Endothelial cell of umbilical vein (primary cell): ENCODE results near the gene HYLS1. TPM values are rescaled to one million over a fixed set of nuclear protein-coding genes. Genes with fewer than 3 reads are reported as not detected.
"Not testable (repeated sequence)": the region's sequence is repeated elsewhere in the genome, so short reads cannot be mapped to it uniquely, and the experiment has no call there.

Experiments
- BruUV-seq: library from RNA; stranded (reverse); fragments of 400-500 nt; replicated peaks from 2 replicates; lab custom pipeline; 2021; lab: Mats Ljungman, UMichigan
- CTCF ChIA-PET: fragments of 300-600, 350-600 bp; sonication (Branson Sonifier 250); formaldehyde crosslinking; loops from one replicate; lab custom pipeline; 2021; ENCODE audit warnings: antibody characterized with exemption, inconsistent platforms; lab: Charles Lee
- POLR2A ChIA-PET: fragments of 300-600, 350-600 bp; sonication (Branson Sonifier 250); formaldehyde crosslinking; loops from one replicate; lab custom pipeline; 2021; ENCODE audit warnings: antibody characterized with exemption, inconsistent platforms; lab: Charles Lee
- DNase-seq: peaks from one replicate; pipeline ENCODE4 v3.0.0-alpha.2; 2011; ENCODE audit warnings: low read depth, low spot score
- FAIRE-seq: peaks from 2 replicates; lab custom pipeline; 2011; peaks lifted over from hg19 to GRCh38; lab: Jason Lieb, UNC
- H2AFZ ChIP-seq: 2 replicates; pipeline ENCODE4 v1.6.0; 2012; ENCODE audit warnings: low read depth, low read length, control low read depth, inconsistent platforms
- H3K27ac ChIP-seq: 2 replicates; pipeline ENCODE4 v1.5.1; 2011; ENCODE audit warnings: low read depth, mild to moderate bottlenecking, control low read depth, low read length, moderate library complexity; ENCODE audit not compliant: insufficient read depth
- H3K27me3 ChIP-seq, 2 experiments: 2 replicates each; pipeline versions ENCODE4 v1.6.0 to v1.6.1; 2011; ENCODE audit warnings: low read length in 2 of 2, mixed read lengths in 1 of 2; ENCODE audit not compliant: control insufficient read depth in 2 of 2, insufficient read depth in 2 of 2
- H3K36me3 ChIP-seq, 2 experiments: 2 replicates in 1 of 2; 3 replicates in 1 of 2; pipeline ENCODE4 v1.5.1; 2011; ENCODE audit warnings: low read length in 2 of 2, mild to moderate bottlenecking in 1 of 2, moderate library complexity in 1 of 2; ENCODE audit not compliant: control insufficient read depth in 2 of 2, insufficient read depth in 2 of 2; ENCODE audit errors: extremely low read depth in 1 of 2
- H3K4me1 ChIP-seq: 3 replicates; pipeline ENCODE4 v1.5.1; 2011; ENCODE audit warnings: mild to moderate bottlenecking, low read length; ENCODE audit not compliant: control insufficient read depth, insufficient read depth; ENCODE audit errors: extremely low read depth
- H3K4me2 ChIP-seq: 2 replicates; pipeline ENCODE4 v1.6.1; 2011; ENCODE audit warnings: low read length, control low read depth, mixed read lengths; ENCODE audit not compliant: insufficient read depth
- H3K4me3 ChIP-seq, 3 experiments: fragments of 200-600 bp in 1 of 3; sonication (generic), shearing (Covaris generic) in 1 of 3; replicated peaks in 1 of 3; 2 replicates each; pipeline ENCODE4 v1.5.1; 2011 to 2016; ENCODE audit warnings: control low read depth in 3 of 3, low read length in 3 of 3, mild to moderate bottlenecking in 2 of 3, inconsistent platforms in 1 of 3, low read depth in 1 of 3, moderate library complexity in 1 of 3; ENCODE audit not compliant: insufficient read depth in 1 of 3
- H3K79me2 ChIP-seq: 2 replicates; pipeline ENCODE4 v1.6.0; 2012; ENCODE audit warnings: low read length, inconsistent platforms; ENCODE audit not compliant: control insufficient read depth, insufficient read depth
- H3K9ac ChIP-seq: replicated peaks from 2 replicates; pipeline ENCODE3; 2011; ENCODE audit warnings: low read length, control low read depth; ENCODE audit not compliant: insufficient read depth; ENCODE audit errors: extremely low read depth
- H3K9me1 ChIP-seq: replicated peaks from 3 replicates; pipeline ENCODE4 v1.6.0; 2011; ENCODE audit warnings: mild to moderate bottlenecking, low read length; ENCODE audit not compliant: control insufficient read depth, insufficient read depth; ENCODE audit errors: extremely low read depth
- H3K9me3 ChIP-seq: replicated peaks from 2 replicates; pipeline ENCODE4 v1.5.1; 2012; ENCODE audit warnings: low read length, inconsistent platforms; ENCODE audit not compliant: control insufficient read depth, insufficient read depth
- H4K20me1 ChIP-seq: replicated peaks from 2 replicates; pipeline ENCODE3; 2011; ENCODE audit warnings: mild to moderate bottlenecking, low read length; ENCODE audit not compliant: control insufficient read depth, insufficient read depth; ENCODE audit errors: extremely low read depth
- CTCF ChIP-seq, 2 donors: IDR thresholded peaks; 1 replicate in 1 of 2; 2 replicates in 1 of 2; pipeline ENCODE4 v1.5.1; 2011; ENCODE audit warnings: low read length in 2 of 2, mild to moderate bottlenecking in 2 of 2, moderate library complexity in 2 of 2, control low read depth in 1 of 2, inconsistent platforms in 1 of 2, low read depth in 1 of 2; ENCODE audit not compliant: insufficient read depth in 1 of 2; ENCODE audit errors: extremely low read depth in 1 of 2
- EZH2 ChIP-seq: IDR thresholded peaks from 2 replicates; pipeline ENCODE4 v1.6.1; 2012; ENCODE audit warnings: borderline replicate concordance, low read depth, mild to moderate bottlenecking, moderate library complexity, low read length, inconsistent platforms; ENCODE audit not compliant: severe bottlenecking
- FOS ChIP-seq: IDR thresholded peaks from 2 replicates; pipeline ENCODE4 v1.6.1; 2011; ENCODE audit warnings: mild to moderate bottlenecking, low read length, moderate library complexity, borderline replicate concordance; ENCODE audit not compliant: insufficient read depth
- GATA2 ChIP-seq: IDR thresholded peaks from 2 replicates; pipeline ENCODE4 v1.7.0; 2011; ENCODE audit warnings: low read depth, mild to moderate bottlenecking, moderate library complexity, mixed read lengths, low read length; ENCODE audit not compliant: insufficient read length, insufficient read depth
- JUN ChIP-seq: IDR thresholded peaks from 2 replicates; pipeline ENCODE4 v1.6.1; 2011; ENCODE audit warnings: borderline replicate concordance, low read depth; ENCODE audit not compliant: insufficient read length, insufficient read depth
- MAX ChIP-seq: IDR thresholded peaks from 2 replicates; pipeline ENCODE4 v1.6.1; 2011; ENCODE audit not compliant: insufficient read depth, insufficient read length
- MYC ChIP-seq: IDR thresholded peaks from one replicate; pipeline ENCODE4 v1.6.1; 2011; ENCODE audit warnings: mild to moderate bottlenecking, low read depth, low read length
- POLR2A ChIP-seq: IDR thresholded peaks from 2 replicates; pipeline ENCODE4 v1.6.1; 2012; ENCODE audit warnings: low read depth, mild to moderate bottlenecking, control low read depth, low read length
- POLR2AphosphoS5 ChIP-seq: IDR thresholded peaks from 2 replicates; pipeline ENCODE4 v1.6.1; 2012; ENCODE audit warnings: low read depth, mild to moderate bottlenecking, control low read depth, low read length, moderate library complexity; ENCODE audit not compliant: insufficient read depth
- dilution Hi-C: fragments of 300-500 bp; cut with MboI; formaldehyde crosslinking; loops from one replicate; pipeline ENCODE4 v1.15.0; 2019; ENCODE audit warnings: low sequenced_read_pairs; ENCODE audit not compliant: extremely low pct_ligation_motif_present
- intact Hi-C: fragments of 100-400 bp; cut with micrococcal nuclease; formaldehyde crosslinking; loops from one replicate; pipeline ENCODE4 v1.10.0; 2022
- polyA plus RNA-seq, 4 experiments: library from polyadenylated mRNA; depleted of rRNA in 3 of 4; stranded (reverse) in 3 of 4; unstranded in 1 of 4; fragments of >200 nt; gene quantifications; 2 replicates each; pipeline versions ENCODE4 v1.2.1 to v1.2.3, GENCODE V29; 2011 to 2012; ENCODE audit warnings: missing spikeins in 1 of 4
- total RNA-seq: library from RNA; stranded (reverse); gene quantifications from 2 replicates; pipeline ENCODE4 v1.2.3, GENCODE V29; 2021

The HYLS1 gene
- total and polyA plus RNA-seq, 2 donors (not counting 3 experiments of a cell fraction or from before 2014, with no cell fraction given), result 4.7 to 12.6 TPM

- H3K9ac ChIP-seq, result no peak overlapping the region
- ChIA-PET POLR2A (no interaction called here), CTCF (no interaction called here)
- TF ChIP-seq EZH2 (no peak), GATA2 (no peak), MYC (no peak), JUN (no peak), POLR2AphosphoS5 (no peak), POLR2A (no peak), MAX (no peak), CTCF (IDR thresholded peaks at IDR 0.05; ENCODE audit: extremely low read depth in 1 of 2, insufficient read depth in 1 of 2, low read depth in 1 of 2, low read length in 2 of 2) (no peak), FOS (no peak)
- no peaks in the 10 kb centered on the region for H4K20me1 ChIP-seq
- H3K27ac ChIP-seq, result no peak overlapping the region
- no peak for DNase-seq
- H3K9me3 ChIP-seq, result no peaks in the 10 kb centered on the region
- no peaks in the 10 kb centered on the region for H3K4me1 ChIP-seq
- intact Hi-C loops, result no loop called here
- no peaks in the 10 kb centered on the region for H3K79me2 ChIP-seq
- dilution Hi-C loops, result no loop called here
- no peak for FAIRE-seq
- no peaks in the 10 kb centered on the region for H3K9me1 ChIP-seq
- H3K4me3 ChIP-seq, result no peak overlapping the region
- no peaks in the 10 kb centered on the region for H3K36me3 ChIP-seq
- no peak overlapping the region for H2AFZ ChIP-seq
- no peaks in the 10 kb centered on the region for H3K27me3 ChIP-seq
- no peak overlapping the region for H3K4me2 ChIP-seq
- BruUV-seq, result no TSS peak
Observed at GRCh38 chr11:125846188-125846587, 41.3 kb upstream of the HYLS1 start.

- BruUV-seq, POLR2A ChIA-PET, dilution Hi-C loops, H3K9ac ChIP-seq, FAIRE-seq, H4K20me1 ChIP-seq, H3K36me3 ChIP-seq, H3K27ac ChIP-seq, CTCF ChIA-PET, intact Hi-C loops, H3K27me3 ChIP-seq, H3K9me3 ChIP-seq, DNase-seq, H3K79me2 ChIP-seq, H3K9me1 ChIP-seq, H2AFZ ChIP-seq, H3K4me1 ChIP-seq, H3K4me2 ChIP-seq, H3K4me3 ChIP-seq: not testable (repeated sequence)
Observed at GRCh38 chr11:125857670-125858069, 29.8 kb upstream of the HYLS1 start.

- DNase-seq, H3K9me3 ChIP-seq, H3K4me3 ChIP-seq, H3K9me1 ChIP-seq, H3K4me1 ChIP-seq, H4K20me1 ChIP-seq, H3K27ac ChIP-seq, H3K27me3 ChIP-seq, BruUV-seq, H2AFZ ChIP-seq, H3K4me2 ChIP-seq, dilution Hi-C loops, intact Hi-C loops, H3K79me2 ChIP-seq, FAIRE-seq, POLR2A ChIA-PET, CTCF ChIA-PET, H3K9ac ChIP-seq, H3K36me3 ChIP-seq: not testable (repeated sequence)
Observed at GRCh38 chr11:125862786-125863185, 24.7 kb upstream of the HYLS1 start.
